Kidney epithelial cell (primary cell): ENCODE data around the gene ATN1. TPM values are rescaled to one million over a fixed set of nuclear protein-coding genes. Genes with fewer than 3 reads are reported as not detected.

Experiments
- DNase-seq: peaks from one replicate; pipeline ENCODE4 v3.0.0-alpha.2; 2010; ENCODE audit warnings: low read depth
- H3K27me3 ChIP-seq: 2 replicates; pipeline ENCODE4 v1.6.0; 2011; ENCODE audit warnings: low read length; ENCODE audit not compliant: control insufficient read depth, insufficient read depth
- H3K36me3 ChIP-seq: 2 replicates; pipeline ENCODE4 v1.5.1; 2011; ENCODE audit warnings: low read length; ENCODE audit not compliant: control insufficient read depth, insufficient read depth
- H3K4me3 ChIP-seq: 2 replicates; pipeline ENCODE4 v1.5.1; 2011; ENCODE audit warnings: low read depth, mild to moderate bottlenecking, control low read depth, low read length
- CTCF ChIP-seq: IDR thresholded peaks from 2 replicates; pipeline ENCODE4 v1.5.1; 2011; ENCODE audit warnings: mild to moderate bottlenecking, moderate library complexity, low read length, control low read depth, inconsistent platforms; ENCODE audit not compliant: insufficient read depth, poor library complexity, severe bottlenecking
- total RNA-seq: library from RNA; depleted of rRNA; stranded (reverse); fragments of >200 nt; gene quantifications from 2 replicates; pipeline ENCODE4 v1.2.3, GENCODE V29; 2015

ATN1 gene
- total RNA-seq, 1 donor from 2014 or later, result 38.6 TPM

GRCh38 chr12:6950811-6951540 lies 23.2 kb downstream of the ATN1 start, which contains the start of gene PTPN6:
TSS of gene PTPN6 (plus strand) at chr12:6951356. CDS start at chr12:6951513, 157 bp downstream.
- H3K27me3 ChIP-seq, result no peaks in the 10 kb centered on the region
- no peak for DNase-seq
- TF ChIP-seq CTCF, result no peak
- no peak within 1 kb of the TSS for H3K4me3 ChIP-seq
- H3K36me3 ChIP-seq, result no peaks in the 10 kb centered on the region

GRCh38 chr12:6951551-6952120 lies 23.9 kb downstream of the ATN1 start:
- Histone ChIP-seq H3K4me3 (no peak overlapping the region), H3K27me3 (no peaks in the 10 kb centered on the region), H3K36me3 (no peaks in the 10 kb centered on the region)
- no peak for TF ChIP-seq CTCF
- no peak for DNase-seq

GRCh38 chr12:6952121-6952862 lies 24.5 kb downstream of the ATN1 start:
- Histone ChIP-seq H3K27me3 (no peaks in the 10 kb centered on the region), H3K36me3 (no peaks in the 10 kb centered on the region), H3K4me3 (no peak overlapping the region)
- no peak for DNase-seq
- TF ChIP-seq CTCF, result no peak

- Histone ChIP-seq H3K36me3 (no peaks in the 10 kb centered on the region), H3K27me3 (no peaks in the 10 kb centered on the region), H3K4me3 (no peak overlapping the region)
- TF ChIP-seq CTCF, result no peak
- no peak for DNase-seq
Observed at GRCh38 chr12:6952863-6953441, 25.2 kb downstream of the ATN1 start.

- H3K36me3 ChIP-seq, result no peaks in the 10 kb centered on the region
- H3K4me3 ChIP-seq, result no peak overlapping the region
- no peaks in the 10 kb centered on the region for H3K27me3 ChIP-seq
- DNase-seq, result no peak
- no peak for TF ChIP-seq CTCF
Observed at GRCh38 chr12:6953442-6954315, 25.9 kb downstream of the ATN1 start.
